GM18861 (cell line): ENCODE data around the gene PGA4.

Experiments
- ATAC-seq: cut with Tn5 transposase; IDR thresholded peaks from one replicate; pipeline ENCODE4 v1.9.1; 2021; ENCODE audit not compliant: unreplicated experiment

PGA4 gene

DNA sequence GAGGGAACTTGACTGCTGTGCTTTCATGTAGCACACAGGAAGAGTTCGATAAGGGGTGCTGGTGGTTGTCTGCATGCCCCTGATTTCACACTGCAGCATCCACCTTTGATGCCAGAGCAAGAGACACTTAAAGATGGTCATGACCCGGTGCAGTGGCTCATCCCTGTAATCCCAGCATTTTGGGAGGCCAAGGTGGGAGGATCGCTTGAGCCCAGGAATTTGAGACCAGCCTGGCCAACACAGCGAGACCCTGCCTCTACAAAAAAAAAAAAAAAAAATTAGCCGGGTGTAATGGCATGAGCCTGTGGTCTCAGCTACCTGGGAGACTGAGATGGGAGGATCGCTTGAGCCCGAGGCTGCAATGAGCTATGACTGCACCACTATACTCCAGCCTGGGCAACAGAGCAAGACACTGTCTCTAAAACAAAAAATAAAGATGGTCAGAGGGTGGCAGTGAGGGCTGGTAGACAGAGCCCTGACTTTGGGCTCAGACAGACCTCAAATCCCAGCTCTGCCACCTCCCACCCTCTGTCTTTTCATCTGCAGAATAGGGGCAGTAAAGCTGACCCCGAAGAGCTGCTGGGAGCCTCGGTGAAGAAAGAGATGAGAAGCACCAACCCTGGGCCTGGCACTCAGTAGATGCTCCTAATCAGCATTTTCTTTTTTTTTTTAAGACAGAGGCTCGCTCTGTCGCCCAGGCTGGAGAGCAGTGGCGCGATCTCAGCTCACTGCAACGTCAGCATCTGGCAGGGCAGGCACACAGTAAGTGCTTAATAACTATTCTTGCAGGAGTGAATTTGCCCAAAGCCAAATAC, 55.2 kb downstream of the PGA4 start:
- ATAC-seq, result no peak

DNA sequence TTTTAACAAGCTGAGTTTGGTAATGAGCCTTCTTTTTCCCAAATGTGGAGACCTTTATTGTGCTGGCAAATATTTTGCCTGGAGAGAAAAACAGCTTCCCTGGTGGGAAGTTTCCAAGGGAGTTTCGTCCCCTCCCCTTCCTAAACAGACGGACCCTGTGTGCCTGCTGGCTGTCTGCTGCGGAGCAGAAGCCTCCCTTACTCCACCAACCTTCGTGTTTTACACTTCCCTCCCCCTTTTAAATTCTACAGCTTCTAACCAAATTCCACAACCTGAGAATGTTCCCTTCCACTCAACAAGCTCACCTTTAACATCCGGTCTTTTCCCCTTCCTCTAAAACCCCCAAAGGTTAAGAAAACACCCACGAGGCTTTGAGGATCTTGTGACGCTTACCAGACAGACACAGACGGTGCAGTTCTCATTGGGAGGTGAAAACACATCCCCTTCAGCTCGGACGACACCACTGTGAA, 55.9 kb downstream of the PGA4 start:
- ATAC-seq, result no peak

DNA sequence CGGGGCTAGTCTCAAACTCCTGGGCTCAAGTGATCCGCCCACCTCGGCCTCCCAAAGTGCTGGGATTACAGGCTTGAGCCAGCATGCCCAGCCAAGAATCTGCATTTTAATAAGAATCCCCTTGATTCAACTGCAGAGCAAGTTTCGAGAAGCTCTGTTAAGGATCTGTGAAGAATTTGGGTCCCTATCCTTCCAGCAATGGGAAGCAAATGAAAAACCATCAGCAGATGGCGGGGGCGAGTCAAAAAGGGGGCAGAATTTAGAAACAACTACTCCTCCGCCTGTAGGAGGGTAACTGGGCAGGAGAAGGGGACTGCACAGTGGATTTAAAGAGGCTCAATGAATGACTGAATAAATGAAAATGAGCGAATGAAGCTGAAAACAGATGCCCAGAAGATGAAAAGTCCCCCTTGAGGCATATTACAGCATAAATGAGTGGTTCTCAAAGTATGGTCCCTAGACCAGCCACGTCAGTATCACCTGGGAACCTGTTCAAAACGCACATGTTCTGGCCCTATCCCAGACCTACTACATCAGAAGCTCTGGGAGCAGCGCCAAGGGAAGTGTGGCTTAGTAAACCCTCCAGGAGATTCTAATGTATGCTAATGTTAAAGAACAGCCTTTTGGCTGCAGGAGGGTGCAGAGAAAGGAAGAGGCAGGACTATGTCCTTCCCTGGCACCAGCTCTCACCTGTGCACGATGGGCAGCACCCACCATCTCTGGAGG, 58.0 kb downstream of the PGA4 start:
- ATAC-seq, result no peak

DNA sequence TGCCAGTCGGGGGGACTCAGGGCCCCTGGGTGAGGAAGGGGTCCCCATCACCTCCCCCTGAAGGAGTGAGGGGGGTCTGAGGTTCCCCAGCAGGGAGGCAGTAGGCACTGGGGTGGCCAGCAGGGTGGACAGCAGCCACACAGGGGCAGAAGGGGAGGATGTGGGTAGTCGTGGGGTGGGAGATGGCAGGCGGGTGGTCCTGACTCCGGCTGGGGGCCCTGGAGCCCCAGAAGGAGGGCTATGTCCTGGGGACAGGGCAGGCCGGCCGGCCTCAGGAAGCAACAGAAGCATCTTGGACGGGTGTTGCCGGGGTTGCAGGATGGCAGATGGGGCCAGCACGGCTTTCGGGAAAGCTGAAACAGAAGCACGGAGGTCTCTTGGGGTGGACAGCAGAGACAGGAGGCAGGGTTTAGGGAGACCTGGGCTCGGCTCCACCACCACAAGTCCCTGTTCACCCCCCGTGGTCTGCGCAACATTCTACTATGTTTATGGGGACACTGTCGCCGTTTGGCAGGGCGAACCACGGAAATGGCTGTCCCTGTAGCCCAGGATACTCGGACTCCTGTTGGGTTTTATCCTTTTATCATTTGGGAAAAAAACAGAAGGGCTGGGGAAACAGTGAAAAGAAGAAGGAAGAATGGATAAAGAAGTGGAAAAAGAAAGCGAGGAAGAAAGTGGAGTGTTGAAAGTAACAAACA, 58.9 kb downstream of the PGA4 start:
- ATAC-seq, result no peak
